WI38 (cell line): Measurements from ENCODE around the gene IDI1.

Source experiments
- H3K4me3 ChIP-seq: 2 replicates; pipeline ENCODE4 v1.5.1; 2011; ENCODE audit warnings: low read depth, mild to moderate bottlenecking, control low read depth, low read length
- CTCF ChIP-seq: IDR thresholded peaks from 2 replicates; pipeline ENCODE4 v1.5.1; 2012; ENCODE audit warnings: low read depth, mild to moderate bottlenecking, control low read depth, low read length

The IDI1 gene

GRCh38 chr10:1007583-1007982 is 41.3 kb downstream of the IDI1 start:
- H3K4me3 ChIP-seq = no peak overlapping the region
- no peak for TF ChIP-seq CTCF

GRCh38 chr10:1006573-1006972 is 42.3 kb downstream of the IDI1 start:
- TF ChIP-seq CTCF = no peak
- no peak overlapping the region for H3K4me3 ChIP-seq

GRCh38 chr10:1003884-1004670 is 44.8 kb downstream of the IDI1 start:
- no peak overlapping the region for H3K4me3 ChIP-seq
- TF ChIP-seq CTCF = no peak

- no peak for TF ChIP-seq CTCF
Measured at GRCh38 chr10:1002425-1003006, 46.4 kb downstream of the IDI1 start.

GRCh38 chr10:997266-998022 is 51.5 kb downstream of the IDI1 start:
- TF ChIP-seq CTCF = no peak
- H3K4me3 ChIP-seq = no peak overlapping the region

More at GRCh38 chr10:1002425-1003006, 46.4 kb downstream of the IDI1 start:
- no peak overlapping the region for H3K4me3 ChIP-seq

GRCh38 chr10:996031-996430 is 52.9 kb downstream of the IDI1 start:
- no peak for TF ChIP-seq CTCF
- no peak overlapping the region for H3K4me3 ChIP-seq

GRCh38 chr10:995559-995926 is 53.4 kb downstream of the IDI1 start:
- no peak for TF ChIP-seq CTCF
- no peak overlapping the region for H3K4me3 ChIP-seq
